GM21723 (cell line): ENCODE measurements around the gene FANCD2.
A peak's percentile ranks its signal among the peaks of the same experiment; 100 is the strongest.
"Not testable (repeated sequence)": the region's sequence is repeated elsewhere in the genome, so short reads cannot be mapped to it uniquely, and the experiment has no call there.

Source experiments
- ATAC-seq: cut with Tn5 transposase; IDR thresholded peaks from one replicate; pipeline ENCODE4 v1.9.1; 2021; ENCODE audit warnings: mild to moderate bottlenecking, moderate library complexity; ENCODE audit not compliant: unreplicated experiment

FANCD2 gene

DNA sequence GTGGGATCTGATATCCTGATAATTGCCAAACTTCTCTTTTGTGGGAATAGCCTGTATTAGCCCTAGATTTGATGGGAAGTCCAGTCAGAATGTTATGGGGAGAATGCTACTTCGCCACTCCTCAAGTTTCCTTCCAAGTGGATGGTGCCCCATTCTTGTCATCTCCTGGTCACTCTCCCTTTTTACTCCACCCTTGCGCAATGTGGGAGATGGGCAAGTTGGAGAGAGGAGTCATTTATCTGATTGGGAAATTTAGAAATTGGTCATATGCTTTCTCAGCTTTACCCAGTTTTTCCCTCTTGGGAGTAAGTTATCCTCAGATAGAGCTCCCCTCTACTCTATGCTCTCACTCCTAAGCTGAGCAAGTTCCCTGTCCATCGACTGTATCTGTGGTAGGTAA is 67.4 kb downstream of the FANCD2 start:
- no peak for ATAC-seq

- no peak for ATAC-seq
These were observed 72.8 kb downstream of the FANCD2 start for GRCh38 chr3:10099041-10099440.

DNA sequence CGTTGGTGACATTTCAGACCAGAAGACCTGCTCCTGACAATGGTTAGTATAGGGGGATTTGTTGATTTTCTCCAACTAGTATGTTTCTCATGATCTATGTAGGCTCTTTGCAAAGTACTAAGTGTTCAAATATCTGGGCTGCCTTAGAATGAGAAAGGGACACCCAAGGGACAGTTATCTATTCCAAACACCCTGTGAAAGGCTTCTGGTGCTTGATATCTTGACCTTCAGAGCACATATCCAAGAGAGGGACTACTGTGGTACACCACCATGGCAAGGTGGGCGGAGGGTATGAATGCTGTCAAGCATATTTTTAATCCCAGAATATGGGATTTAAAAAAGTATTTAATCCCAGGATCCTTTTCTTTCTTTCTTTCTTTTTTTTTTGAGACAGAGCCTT is 80.7 kb downstream of the FANCD2 start:
- ATAC-seq = no peak

GRCh38 chr3:10108091-10108490 is 81.9 kb downstream of the FANCD2 start, which contains the start of gene FANCD2OS:
Gene FANCD2OS (minus strand): TSS chr3:10108255. CDS start chr3:10104774, 3,481 bp downstream.
- ATAC-seq = no peak

GRCh38 chr3:10115326-10116137 is 89.3 kb downstream of the FANCD2 start, which contains the start of gene BRK1:
Gene BRK1 (plus strand): TSS chr3:10115675. CDS start chr3:10115702, 27 bp downstream.
- peak; percentile 97 for ATAC-seq

GRCh38 chr3:10116138-10116460 is 89.9 kb downstream of the FANCD2 start:
- ATAC-seq = no peak

- ATAC-seq = no peak
These were observed 90.7 kb downstream of the FANCD2 start for GRCh38 chr3:10116928-10117327.

- no peak for ATAC-seq
These were observed 93.1 kb downstream of the FANCD2 start for GRCh38 chr3:10119376-10119775.

GRCh38 chr3:10121064-10121463 is 94.8 kb downstream of the FANCD2 start:
- no peak for ATAC-seq

GRCh38 chr3:10122724-10123123 is 96.5 kb downstream of the FANCD2 start:
- ATAC-seq = no peak

DNA sequence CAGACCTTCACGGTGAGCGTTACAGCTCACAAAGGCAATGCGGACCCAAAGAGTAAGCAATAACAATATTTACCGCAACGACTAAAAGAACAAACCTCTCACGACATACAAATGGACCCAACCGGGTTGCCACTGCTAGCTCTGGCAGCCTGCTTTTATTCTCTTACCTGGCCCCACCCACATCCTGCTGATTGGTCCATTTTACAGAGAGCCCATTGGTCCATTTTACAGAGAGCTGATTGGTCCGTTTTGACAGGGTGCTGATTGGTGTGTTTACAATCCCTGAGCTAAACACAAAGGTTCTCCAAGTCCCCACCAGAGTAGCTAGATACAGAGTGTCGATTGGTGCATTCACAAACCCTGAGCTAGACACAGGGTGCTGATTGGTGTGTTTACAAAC is 109.6 kb downstream of the FANCD2 start:
- ATAC-seq = not testable (repeated sequence)

DNA sequence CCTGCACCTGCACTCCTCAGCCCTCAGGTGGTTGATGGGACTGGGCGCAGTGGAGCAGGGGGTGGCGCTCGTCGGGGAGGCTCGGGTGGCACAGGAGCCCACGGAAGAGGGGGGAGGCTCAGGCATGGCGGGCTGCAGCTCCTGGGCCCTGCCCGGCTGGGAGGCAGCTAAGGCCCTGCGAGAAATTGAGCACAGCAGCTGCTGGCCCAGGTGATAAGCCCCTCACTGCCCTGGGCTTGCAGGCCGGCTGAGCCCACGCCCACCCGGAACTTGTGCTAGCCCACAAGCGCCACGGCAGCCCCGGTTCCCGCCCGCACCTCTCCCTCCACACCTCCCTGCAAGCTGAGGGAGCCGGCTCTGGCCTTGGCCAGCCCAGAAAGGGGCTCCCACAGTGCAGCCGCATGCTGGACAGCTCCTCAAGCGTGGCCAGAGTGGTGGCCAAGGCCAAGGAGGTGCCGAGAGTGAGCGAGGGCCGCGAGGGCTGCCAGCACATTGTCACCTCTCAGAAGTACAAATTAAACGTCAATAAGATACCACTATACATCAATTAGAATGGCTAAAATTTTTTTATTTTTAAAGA is 110.3 kb downstream of the FANCD2 start:
- ATAC-seq = no peak

DNA sequence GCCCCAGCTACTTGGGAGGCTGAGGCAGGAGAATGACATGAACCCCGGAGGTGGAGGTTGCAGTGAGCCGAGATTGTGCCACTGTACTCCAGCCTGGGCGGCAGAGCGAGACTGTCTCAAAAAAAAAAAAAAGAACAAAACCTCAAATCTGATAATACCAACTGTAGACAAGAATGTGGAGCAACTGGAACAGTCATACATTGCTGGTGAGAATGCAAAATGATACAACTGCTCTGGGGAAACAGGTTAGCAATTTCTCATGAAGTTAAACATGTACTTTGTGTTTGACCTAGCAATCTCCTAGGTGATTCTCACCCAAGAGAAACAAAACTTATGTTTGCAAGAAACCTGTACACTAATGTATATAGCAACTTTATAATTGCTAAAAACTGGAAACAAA is 110.9 kb downstream of the FANCD2 start:
- ATAC-seq = no peak

- no peak for ATAC-seq
These were observed 114.8 kb downstream of the FANCD2 start for GRCh38 chr3:10140996-10141546.

DNA sequence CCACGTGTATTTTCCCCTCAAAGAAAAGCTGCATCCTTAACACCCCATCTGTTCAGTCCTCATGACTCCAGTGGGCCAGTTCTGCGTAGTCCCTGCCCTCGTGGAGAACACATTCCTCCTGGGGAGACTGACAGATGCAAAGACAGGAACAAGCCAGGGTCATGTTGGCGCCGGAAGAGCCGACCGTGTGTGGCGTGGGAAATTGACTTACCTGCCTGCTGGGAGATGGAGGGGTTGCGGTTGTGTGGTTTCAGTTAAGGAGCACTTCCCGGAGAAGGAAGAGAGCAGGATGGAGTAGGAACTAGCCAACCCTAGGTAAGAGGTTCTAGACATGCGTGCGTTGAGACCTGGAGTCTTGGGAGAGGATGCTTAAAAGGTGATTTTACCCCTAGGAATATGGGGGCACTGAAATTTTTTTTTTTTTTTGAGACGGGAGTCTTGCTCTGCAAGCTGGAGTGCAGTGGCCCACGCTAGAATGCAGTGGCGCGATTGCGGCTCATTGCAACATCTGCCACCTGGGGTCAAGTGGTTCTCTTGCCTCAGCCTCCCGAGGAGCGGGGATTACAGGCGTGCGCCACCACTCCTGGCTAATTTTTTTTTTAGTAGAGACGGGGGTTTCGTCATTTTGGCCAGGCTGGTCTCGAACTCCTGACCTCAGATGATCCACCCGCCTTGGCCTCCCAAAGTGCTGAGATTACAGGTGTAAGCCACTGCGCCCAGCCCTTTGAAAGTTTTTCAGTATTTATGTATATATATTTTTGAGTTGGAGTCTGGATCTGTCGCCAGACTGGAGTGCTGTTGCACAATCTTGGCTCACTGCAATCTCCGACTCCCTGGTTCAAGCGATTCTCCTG is 116.7 kb downstream of the FANCD2 start:
- no peak for ATAC-seq

- no peak for ATAC-seq
These were observed 119.4 kb downstream of the FANCD2 start for GRCh38 chr3:10145685-10146084.

- ATAC-seq = no peak
These were observed 123.0 kb downstream of the FANCD2 start for GRCh38 chr3:10149226-10149625.

DNA sequence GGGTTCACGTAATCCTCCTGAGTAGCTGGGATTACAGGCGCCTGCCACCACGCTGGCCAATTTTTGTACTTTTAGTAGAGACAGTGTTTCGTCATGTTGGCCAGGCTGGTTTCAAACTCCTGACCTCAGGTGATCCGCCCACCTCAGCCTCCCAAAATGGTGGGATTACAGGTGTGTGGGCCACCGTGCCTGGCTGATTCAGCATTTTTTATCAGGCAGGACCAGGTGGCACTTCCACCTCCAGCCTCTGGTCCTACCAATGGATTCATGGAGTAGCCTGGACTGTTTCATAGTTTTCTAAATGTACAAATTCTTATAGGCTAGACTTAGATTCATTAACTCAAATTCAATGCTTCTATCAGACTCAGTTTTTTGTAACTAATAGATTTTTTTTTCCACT is 124.8 kb downstream of the FANCD2 start:
- ATAC-seq = no peak
